SU-DHL-6 (cell line): ENCODE data around the gene C4B.
"Not testable (repeated sequence)": the region's sequence is repeated elsewhere in the genome, so short reads cannot be mapped to it uniquely, and the experiment has no call there.

Experiments used
- H2AFZ ChIP-seq: fragments of 200-600 bp; sonication (generic); 2 replicates; pipeline ENCODE4 v1.6.1; 2014; ENCODE audit warnings: low read depth, mild to moderate bottlenecking, moderate library complexity, mixed read lengths, antibody characterized with exemption, low read length; ENCODE audit not compliant: severe bottlenecking
- H3F3A ChIP-seq: fragments of 200-600 bp; shearing (Covaris generic); 2 replicates; pipeline ENCODE4 v1.6.0; 2016; ENCODE audit warnings: antibody characterized with exemption, mild to moderate bottlenecking; ENCODE audit not compliant: insufficient read depth
- H3K27ac ChIP-seq: fragments of 200-600 bp; sonication (generic); 2 replicates; pipeline ENCODE4 v1.5.1; 2016; ENCODE audit warnings: low read depth, mild to moderate bottlenecking, low read length, moderate library complexity, mixed read lengths
- H3K27me3 ChIP-seq: fragments of 200-600 bp; sonication (generic), shearing (Covaris generic); 2 replicates; pipeline ENCODE4 v1.6.0; 2014; ENCODE audit warnings: mild to moderate bottlenecking, low read length
- H3K36me3 ChIP-seq: fragments of 200-600 bp; sonication (generic); 2 replicates; pipeline ENCODE4 v1.6.1; 2014; ENCODE audit warnings: mild to moderate bottlenecking, low read length, mixed read lengths
- H3K4me2 ChIP-seq: fragments of 300-600, 200-600 bp; shearing (Covaris generic), sonication (generic); 2 replicates; pipeline ENCODE4 v1.6.0; 2014; ENCODE audit warnings: low read length, low read depth, mild to moderate bottlenecking; ENCODE audit not compliant: poor library complexity, severe bottlenecking
- H3K4me3 ChIP-seq: fragments of 200-600 bp; sonication (generic); 2 replicates; pipeline ENCODE4 v1.5.1; 2014; ENCODE audit warnings: antibody characterized with exemption, low read length, mild to moderate bottlenecking, mixed read lengths; ENCODE audit not compliant: insufficient read depth, poor library complexity, severe bottlenecking
- H3K79me2 ChIP-seq: fragments of 200-600 bp; sonication (generic); 2 replicates; pipeline ENCODE4 v1.6.1; 2014; ENCODE audit warnings: mild to moderate bottlenecking, low read length, moderate library complexity; ENCODE audit not compliant: insufficient read depth
- H3K9ac ChIP-seq: fragments of 200-600 bp; sonication (generic); 2 replicates; pipeline ENCODE4 v1.7.0; 2014; ENCODE audit warnings: mild to moderate bottlenecking, low read length
- H3K9me2 ChIP-seq: fragments of 200-600 bp; sonication (generic); replicated peaks from 2 replicates; pipeline ENCODE4 v1.6.1; 2014; ENCODE audit warnings: low read length; ENCODE audit not compliant: insufficient read depth
- H3K9me3 ChIP-seq: fragments of 200-600 bp; sonication (generic); 2 replicates; pipeline ENCODE4 v1.6.1; 2014; ENCODE audit warnings: low read length, mixed read lengths; ENCODE audit not compliant: insufficient read depth
- H4K20me1 ChIP-seq: fragments of 200-600 bp; sonication (generic); 2 replicates; pipeline ENCODE4 v1.6.1; 2014; ENCODE audit warnings: low read depth, mild to moderate bottlenecking, antibody characterized with exemption, low read length, moderate library complexity, mixed read lengths
- CTCF ChIP-seq: fragments of 200-600 bp; sonication (generic); IDR thresholded peaks from one replicate; pipeline ENCODE4 v1.5.1; 2017; ENCODE audit warnings: antibody characterized with exemption, mild to moderate bottlenecking, low read length, moderate library complexity; ENCODE audit not compliant: insufficient read depth, poor library complexity, severe bottlenecking
- EZH2phosphoT487 ChIP-seq: fragments of 200-600 bp; sonication (generic), shearing (Covaris generic); conservative IDR thresholded peaks from 2 replicates; pipeline ENCODE4 v1.6.1; 2018; ENCODE audit warnings: mild to moderate bottlenecking, antibody characterized with exemption, low read length, moderate library complexity, mixed read lengths

C4B gene

GRCh38 chr6:32050562-32050961 is 36.0 kb downstream of the C4B start:
- H3K4me3 ChIP-seq: no peak overlapping the region
- no peak overlapping the region for H2AFZ ChIP-seq
- no peaks in the 10 kb centered on the region for H3K36me3 ChIP-seq
- H3K4me2 ChIP-seq: no peak overlapping the region
- no peak for TF ChIP-seq CTCF
- TF ChIP-seq EZH2phosphoT487: no peak
- H3K79me2 ChIP-seq: no peaks in the 10 kb centered on the region
- H3K27ac ChIP-seq: no peak overlapping the region
- H4K20me1 ChIP-seq: no peaks in the 10 kb centered on the region
- H3K9me3 ChIP-seq: no peaks in the 10 kb centered on the region
- H3K27me3 ChIP-seq: no peaks in the 10 kb centered on the region
- no peaks in the 10 kb centered on the region for H3F3A ChIP-seq
- H3K9me2 ChIP-seq: no peaks in the 10 kb centered on the region
- no peak overlapping the region for H3K9ac ChIP-seq

GRCh38 chr6:32052626-32053025 is 38.0 kb downstream of the C4B start:
- H3K9me2 ChIP-seq, H3K9me3 ChIP-seq, H3K79me2 ChIP-seq, H3K27ac ChIP-seq, H3K36me3 ChIP-seq, H4K20me1 ChIP-seq, H3K4me3 ChIP-seq, H3K27me3 ChIP-seq, H3F3A ChIP-seq, H3K4me2 ChIP-seq, H3K9ac ChIP-seq, H2AFZ ChIP-seq: not testable (repeated sequence)

- not testable (repeated sequence) for H3K4me3 ChIP-seq, H2AFZ ChIP-seq, H3F3A ChIP-seq, H3K4me2 ChIP-seq, H3K36me3 ChIP-seq, H4K20me1 ChIP-seq, H3K9ac ChIP-seq, H3K27me3 ChIP-seq, H3K9me3 ChIP-seq, H3K79me2 ChIP-seq, H3K27ac ChIP-seq, H3K9me2 ChIP-seq
Observed at GRCh38 chr6:32053314-32053713, 38.7 kb downstream of the C4B start.

GRCh38 chr6:32055756-32056155 is 41.2 kb downstream of the C4B start:
- not testable (repeated sequence) for H3K27me3 ChIP-seq

GRCh38 chr6:32056254-32056653 is 41.7 kb downstream of the C4B start:
- no peak for TF ChIP-seq EZH2phosphoT487
- TF ChIP-seq CTCF: no peak
- H3K36me3 ChIP-seq: no peaks in the 10 kb centered on the region
- H3K9me2 ChIP-seq: no peaks in the 10 kb centered on the region

More at GRCh38 chr6:32055756-32056155, 41.2 kb downstream of the C4B start:
- H3K9me3 ChIP-seq, H4K20me1 ChIP-seq, H3K9me2 ChIP-seq, H3K79me2 ChIP-seq, H3K4me3 ChIP-seq, H2AFZ ChIP-seq, H3K27ac ChIP-seq, H3F3A ChIP-seq, H3K9ac ChIP-seq, H3K36me3 ChIP-seq, H3K4me2 ChIP-seq: not testable (repeated sequence)

More at GRCh38 chr6:32056254-32056653, 41.7 kb downstream of the C4B start:
- H3K27ac ChIP-seq: no peak overlapping the region
- no peak overlapping the region for H3K9ac ChIP-seq
- H3K27me3 ChIP-seq: no peaks in the 10 kb centered on the region
- H3K9me3 ChIP-seq: no peaks in the 10 kb centered on the region
- no peak overlapping the region for H2AFZ ChIP-seq
- H3K79me2 ChIP-seq: no peaks in the 10 kb centered on the region
- no peak overlapping the region for H3K4me3 ChIP-seq
- no peaks in the 10 kb centered on the region for H3F3A ChIP-seq
- no peaks in the 10 kb centered on the region for H4K20me1 ChIP-seq
- H3K4me2 ChIP-seq: no peak overlapping the region
